Stimulated activated CD4-positive, alpha-beta T cell treated with anti-CD3 and anti-CD28 coated beads, Interleukin-2, amount 100 ng/mL, for 48 hours (primary cell): ENCODE results near the gene MYO10.

ENCODE experiments used
- DNase-seq, 2 donors: peaks; one replicate each; pipeline ENCODE4 v3.0.0-alpha.2; 2020

MYO10 gene

DNA sequence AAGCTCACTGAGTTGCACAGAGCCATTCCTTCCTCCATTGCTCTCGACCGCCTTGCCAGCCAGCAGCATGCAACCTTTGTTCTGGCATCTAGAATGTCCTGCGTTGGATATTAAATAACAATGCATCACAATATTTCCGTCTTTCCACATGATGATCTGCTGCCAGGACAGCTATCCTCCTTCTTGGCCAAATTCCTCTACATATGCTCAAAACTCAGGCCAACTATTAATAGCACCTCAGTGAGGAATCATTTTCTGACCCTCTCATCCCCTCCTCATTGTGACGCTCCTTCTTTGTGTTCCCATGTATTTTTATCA is 128.6 kb downstream of the MYO10 start:
- no peak for DNase-seq

DNA sequence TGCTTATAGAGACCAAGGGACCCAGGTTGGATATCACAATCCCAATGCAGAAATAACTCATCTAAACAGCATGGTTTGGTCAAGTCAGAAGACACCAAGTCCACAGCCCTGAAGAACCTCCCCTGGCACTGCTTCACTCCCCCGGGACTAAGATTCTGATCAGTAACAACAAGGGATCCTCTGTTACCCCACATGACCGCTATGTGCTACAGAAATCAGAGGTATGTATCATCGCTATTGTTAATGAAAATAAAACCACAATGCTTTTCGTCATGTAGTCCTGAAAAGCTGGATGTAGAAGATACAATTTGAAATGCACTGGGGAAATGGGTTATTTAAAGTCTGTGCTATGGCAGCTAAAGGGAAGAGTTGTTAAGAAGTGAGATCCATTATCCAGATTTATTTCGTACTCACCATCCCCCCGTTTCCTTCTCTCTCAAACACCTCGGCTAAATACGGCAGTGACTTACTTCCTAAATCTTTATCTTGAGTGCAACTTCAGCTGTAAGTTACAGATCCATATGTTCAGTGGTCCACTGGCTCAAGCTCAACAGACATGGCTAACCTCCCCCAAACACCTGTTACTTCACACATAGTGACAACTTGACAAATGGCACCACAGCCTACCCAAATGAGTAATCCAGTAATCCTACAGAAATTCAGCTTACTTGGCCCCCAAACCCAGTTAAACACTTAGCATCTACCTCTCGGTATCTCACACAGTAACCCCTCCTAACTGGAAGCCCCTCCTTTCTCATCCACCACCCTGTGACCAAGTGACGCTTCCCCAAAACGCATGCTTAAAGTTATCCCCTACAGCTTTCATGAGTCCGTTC is 129.2 kb downstream of the MYO10 start:
- no peak for DNase-seq

DNA sequence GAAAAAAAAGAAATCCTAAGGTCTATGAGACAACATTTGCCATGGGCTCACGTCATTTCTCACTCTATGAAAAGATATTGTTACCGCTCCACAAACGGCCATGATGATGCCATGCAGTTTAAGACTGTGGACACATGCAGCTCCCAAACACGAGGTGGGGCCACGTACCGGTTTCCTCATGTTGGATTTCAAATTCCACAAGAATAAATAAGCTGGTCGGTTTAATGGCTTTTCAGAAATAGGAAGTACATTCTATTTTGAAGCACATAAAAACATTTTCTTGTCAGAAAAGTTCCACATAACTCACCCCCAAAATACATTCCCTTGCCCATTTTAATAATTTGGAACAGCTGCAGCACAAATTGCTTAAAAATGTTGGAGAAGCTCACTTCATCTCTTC is 130.6 kb downstream of the MYO10 start:
- no peak for DNase-seq

DNA sequence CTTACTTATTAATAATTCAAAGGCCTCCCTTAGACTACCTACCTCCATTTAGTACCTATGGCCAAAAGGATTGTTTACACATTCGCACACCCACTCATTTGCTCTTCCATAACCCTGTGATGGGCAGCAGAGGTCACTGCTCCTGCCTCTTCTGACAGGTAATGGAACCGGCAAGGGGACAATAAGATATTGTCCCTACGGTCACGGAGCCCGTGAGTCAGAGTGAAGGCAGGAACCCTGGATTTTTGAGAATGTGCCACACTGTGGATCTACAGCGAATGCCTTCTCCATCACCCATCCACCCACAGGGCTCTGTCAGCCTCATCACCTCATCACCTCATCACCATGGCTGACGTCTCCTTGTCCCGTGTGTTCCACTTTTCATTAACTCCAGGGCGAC is 132.3 kb downstream of the MYO10 start:
- DNase-seq = no peak

DNA sequence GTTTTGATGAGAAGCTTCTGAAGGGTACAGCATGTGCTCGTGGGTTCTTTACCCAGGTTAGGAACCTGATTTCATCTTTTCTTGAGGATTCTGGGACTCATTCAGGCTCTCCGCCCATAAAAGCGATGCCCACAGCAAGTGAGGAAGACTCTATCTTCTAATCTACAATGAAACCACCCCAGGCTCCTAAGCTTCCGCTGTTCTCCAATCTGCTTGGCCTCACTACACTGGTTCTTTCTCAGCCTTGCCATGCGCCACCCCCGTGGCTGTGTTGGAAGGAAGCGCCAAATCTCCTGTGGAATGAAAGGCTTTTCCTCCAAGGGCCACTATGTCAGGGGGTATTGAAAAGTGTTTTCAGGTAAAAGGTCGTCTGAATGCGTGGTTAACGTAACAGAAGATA is 135.6 kb downstream of the MYO10 start:
- no peak for DNase-seq

DNA sequence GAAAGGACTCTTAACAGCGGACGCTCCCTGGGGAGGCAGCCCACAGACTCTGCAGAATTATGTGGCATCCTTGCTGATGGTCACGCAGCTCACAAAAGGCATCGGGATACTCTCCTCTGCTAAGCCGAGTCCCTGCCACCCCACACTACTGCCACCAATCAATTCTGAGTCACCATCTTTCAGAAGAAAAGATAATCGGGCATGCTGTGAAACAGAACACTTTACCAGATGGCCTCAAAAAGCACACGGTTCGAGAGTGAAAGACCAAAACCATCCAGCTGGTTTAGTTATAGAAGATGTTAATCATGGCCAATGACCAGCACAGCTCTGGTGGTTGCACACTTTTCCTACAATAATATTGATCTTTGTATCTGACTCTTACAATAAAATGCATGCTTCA is 136.3 kb downstream of the MYO10 start:
- no peak for DNase-seq

DNA sequence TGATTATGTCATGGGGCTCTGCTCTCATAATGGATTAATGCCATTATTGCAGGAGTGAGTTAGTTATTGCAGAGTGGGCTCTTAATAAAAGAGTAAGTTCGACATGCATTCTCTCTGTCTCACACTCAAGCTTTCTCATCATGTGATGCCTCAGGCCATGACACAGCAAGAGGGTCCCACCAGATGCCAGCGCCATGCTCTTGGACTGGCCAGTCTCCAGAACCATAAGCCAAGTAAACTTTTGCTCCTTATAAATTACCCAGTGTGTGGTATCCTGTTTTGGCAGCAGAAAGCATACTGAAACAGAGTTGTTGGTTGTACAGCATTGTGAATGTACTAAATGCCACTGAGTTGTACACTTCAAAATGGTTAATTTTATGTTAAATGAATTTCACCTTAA is 138.1 kb downstream of the MYO10 start:
- DNase-seq = no peak

DNA sequence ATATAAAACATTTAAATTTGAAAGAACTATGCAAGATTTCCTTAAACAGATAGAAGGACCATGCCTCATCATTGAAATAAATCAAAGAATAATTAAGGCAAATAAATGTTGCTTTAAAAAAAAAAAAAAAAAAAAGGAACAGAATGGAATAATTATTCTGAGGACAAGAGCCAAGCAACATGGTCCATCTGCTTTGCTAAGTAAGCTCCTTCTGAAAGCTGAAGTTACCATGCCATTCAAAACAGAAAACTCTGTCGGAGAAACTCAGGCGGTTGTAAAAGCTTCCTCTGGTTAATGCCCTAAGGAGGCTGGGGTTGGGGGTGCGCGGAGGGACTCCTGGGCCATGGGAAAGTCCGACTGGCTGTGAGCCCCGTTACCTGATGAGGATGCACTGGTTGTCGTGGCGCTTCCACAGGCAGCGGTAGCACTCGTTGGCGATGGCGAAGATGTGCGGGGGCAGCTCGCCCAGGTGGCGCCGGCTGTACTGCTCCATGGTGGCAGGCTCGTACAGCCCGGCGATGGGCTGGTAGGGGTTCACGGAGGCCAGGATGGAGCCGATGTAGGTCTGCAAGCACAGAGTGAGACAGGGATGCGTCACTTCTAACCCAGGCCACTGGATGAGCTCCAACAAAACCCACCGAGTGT is 141.7 kb downstream of the MYO10 start:
- DNase-seq = no peak

DNA sequence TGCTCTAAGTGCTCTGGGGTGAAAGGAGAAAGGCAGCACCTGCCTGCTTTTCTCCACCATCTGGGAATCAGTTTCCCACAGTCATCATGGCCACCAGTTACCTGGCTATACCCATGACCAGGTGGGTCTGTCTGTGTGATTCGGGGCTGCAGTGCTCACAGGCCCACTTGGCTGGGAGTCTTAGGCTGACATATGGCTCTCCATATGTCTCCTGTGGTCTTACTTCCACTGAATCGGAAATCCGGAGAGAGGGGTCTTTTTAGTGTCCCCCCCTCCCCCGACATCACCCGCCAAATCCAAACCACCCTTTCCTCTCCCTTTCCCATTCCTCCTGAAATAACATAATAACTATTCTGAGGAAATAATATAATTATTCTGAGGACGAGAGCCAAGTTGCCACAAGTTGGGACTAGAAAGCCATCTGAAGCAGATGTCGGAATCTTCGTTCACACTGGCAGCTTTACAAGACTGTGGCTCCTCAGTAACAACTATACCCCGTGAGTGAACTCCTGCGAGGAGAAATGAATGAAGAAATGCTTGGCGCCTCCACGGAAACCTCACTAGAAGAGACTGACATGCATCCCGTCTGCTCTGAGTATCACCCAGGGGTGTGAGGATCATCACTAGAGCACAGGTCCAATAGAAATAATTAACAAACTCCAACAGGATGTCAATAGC is 143.4 kb downstream of the MYO10 start:
- no peak for DNase-seq

DNA sequence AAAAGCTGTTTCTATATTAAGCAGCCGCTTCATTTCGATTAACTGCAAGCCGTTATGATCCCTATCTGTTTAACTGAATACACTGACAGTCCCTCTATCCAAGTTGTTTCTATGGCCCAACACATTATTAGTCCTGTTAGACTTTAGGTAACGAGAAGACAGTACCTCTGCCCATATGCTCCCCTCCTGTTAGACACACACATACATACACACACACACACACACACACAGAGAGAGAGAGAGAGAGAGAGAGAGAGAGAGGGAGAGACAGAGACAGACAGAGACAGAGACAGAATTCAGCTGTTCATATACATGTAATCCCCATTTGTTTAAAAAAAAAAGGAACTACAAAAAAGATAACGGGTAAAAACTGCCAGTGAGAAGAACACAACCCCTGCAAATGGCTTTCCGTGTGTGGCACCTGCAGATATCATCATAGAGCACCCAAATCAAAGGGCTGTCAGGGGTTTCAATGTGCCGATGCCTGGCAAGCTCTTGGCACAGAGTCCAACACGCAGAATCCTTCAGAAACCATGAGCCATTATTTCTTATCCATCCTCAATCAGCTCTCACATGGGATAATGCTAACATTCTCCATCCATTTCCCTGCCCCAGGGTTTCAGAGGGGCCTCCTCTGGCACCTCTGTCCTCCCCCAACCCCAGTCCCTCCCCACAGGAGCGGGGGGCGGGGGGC is 144.0 kb downstream of the MYO10 start:
- DNase-seq = no peak

DNA sequence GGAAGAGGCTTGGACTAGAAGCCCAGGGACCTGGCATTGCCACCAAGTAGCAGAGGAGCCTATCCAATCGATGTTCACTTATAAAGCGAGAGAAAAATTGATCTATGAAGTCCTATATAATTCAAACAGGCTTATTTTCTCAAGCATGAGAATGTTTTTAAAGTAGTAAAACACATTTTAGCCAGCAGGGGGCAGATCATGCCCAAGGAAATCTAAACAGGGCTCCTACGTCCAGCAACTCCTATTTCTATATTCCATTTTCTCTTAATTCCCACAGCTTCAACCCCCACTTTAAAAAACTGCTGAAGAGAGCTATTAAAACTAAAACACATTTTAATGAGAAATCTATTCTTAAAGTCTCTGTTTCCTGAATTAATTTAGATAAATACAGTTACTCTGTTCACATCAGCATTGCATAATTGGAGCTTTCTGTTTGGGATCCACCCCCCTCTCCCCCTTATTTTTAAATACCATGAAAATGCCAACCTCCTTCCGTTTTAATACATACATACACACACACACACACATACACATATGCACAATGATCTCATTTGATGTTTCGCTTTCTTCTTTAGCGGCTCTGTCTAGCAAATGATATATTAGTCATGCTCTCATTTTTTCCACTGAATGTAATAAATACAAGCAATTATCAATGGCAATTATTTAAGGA is 144.9 kb downstream of the MYO10 start:
- peak; percentile 18 to 21 for DNase-seq

DNA sequence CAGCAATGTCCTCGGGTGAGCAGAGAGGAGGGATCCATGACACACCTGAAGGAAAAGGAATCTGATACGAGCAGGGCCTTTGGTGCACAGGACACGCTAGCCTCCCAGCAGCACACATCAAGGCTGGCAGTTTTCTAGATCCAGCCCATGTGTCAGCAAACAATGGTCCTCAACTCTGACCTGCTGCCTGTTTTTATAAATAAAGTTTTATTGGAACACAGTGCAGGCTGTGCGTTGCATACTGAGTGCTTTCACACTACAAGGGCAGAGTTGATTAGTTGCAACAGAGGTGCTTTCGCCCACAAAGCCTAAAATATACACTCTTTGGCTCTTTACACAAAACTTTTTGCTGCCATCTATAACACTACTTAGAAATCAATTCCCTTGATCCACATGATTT is 147.1 kb downstream of the MYO10 start:
- DNase-seq = no peak

DNA sequence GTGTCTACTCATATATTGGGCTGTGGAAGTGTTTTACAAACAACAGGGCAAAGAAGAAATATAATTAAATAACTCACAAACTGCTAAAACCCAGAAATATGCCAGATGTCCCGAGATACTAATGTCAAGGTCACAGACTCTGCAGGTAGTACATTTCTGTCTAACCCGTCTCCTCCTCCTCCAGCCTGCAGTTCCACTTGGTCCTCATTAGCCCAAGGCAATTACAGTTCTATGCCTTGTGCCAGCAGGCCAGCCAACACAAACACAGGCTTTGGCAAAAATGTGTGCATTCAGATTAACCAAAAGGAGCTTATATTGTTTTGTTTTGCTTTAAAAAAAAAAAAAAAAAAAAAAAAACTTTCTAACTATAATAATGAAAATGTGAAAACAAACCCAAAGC is 148.8 kb downstream of the MYO10 start:
- no peak for DNase-seq

DNA sequence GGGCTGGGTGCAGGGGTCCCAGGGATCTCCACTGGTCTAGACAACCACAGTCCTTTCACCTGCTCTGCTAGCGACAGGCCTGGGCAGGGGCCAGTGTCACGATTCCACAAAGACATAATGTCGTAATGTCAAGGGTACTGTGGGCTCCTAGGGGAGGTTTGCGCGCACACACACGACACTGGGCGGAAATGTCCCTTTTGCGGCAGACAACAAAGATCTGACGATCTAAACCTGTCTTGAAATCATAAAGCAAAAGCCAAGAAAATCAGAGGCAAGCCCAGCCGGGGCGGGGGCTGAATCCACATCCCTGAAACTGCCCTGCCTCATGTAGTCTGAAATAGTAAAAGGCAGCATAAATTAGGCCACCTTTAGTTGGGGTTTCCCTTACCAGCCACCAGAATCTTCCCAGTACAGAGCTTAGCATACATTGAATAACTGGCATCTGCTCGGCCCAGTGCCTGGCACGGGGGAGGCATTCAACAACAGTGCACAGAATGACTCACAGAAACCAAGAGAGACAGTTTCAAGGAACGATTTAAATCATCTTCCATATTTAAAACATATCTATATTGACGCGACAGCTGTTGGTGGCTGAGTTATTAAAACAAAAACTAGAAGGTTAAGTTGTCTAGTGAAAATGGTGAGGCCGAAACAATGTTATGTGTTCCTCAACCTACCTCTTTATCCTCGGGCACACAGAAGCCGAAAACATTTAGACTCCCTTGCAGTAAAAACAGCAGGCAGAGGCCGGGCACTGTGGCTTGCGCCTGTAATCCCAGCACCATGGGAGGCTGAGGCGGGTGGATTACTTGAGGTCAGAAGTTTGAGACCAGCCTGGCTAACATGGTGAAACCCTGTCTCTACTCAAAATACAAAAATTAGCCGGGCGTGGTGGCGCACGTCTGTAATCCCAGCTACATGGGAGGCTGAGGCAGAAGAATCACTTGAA is 151.0 kb downstream of the MYO10 start:
- DNase-seq = peak; percentile 24 to 36

DNA sequence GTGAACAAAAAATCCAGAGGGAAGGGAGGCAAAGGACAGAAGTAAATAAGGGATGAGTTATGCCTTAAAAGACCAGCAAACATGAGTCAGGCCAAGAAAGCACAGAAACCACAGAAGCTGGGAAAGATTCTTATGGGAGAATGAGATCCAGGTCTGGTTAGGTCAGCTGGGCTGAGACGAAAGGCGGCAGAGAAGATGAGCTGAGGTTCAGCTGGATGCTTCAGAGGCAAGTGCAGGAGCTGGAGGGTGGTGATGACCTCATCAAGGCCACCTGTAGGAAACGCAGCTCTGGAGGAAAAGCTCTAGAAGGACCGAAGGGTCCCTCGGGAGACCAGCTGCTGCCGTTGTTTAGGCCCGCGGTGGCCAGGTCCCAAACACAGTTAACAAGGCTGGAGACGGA is 152.0 kb downstream of the MYO10 start:
- DNase-seq = no peak

DNA sequence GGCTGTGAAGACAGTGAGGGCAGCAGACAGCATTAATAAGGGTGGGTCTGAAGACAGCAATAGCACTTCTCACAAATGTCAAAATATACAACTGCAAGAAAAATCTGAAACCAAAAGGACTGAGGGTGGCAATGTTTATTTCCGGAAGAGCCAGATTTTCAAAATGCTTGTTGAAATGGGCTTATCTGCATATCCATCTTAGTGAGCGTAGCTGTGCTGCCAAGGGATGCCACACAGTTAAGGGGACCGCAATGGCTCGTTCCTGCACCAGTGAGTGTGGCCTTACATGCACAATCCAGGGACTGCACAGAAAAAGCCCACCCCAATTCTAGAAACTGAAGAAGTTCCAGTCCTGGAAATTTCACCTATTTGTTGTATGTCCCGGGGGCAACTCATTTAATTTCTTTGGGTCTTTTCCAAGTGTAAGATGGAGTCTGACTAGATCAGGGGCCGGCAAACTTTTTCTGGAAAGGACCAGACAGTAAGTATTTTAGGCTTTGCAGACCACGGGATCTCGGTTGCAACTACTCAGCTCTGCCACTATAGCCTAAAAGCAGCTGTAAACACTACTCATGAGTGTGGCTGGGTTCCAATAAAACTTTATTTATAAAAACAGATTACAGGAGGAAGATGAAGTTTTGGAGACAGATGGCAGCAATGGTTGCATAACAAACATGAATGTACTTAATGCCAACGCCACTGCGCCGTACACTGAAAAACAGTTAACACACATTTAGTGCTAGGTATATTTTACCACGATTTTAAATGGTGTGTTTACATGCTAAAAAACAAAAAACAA is 154.1 kb downstream of the MYO10 start:
- no peak for DNase-seq

DNA sequence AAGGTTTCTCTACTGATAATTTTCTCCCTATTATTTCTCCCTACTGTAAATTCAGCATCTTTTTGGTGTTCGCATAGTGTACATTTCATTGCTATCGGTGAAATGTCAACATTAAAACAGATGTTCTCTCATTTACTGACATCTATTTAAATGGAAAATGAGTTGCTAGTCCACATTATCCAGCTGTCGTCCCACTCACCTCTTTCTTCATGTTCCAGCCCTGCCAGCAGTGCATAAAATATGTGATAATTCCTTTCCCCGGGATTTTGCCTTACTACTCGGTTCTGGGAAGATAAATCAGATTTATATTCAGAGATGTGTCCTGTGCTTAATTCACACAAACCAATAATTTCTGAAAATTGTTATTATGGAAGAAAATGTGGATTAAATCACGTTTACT is 155.8 kb downstream of the MYO10 start:
- no peak for DNase-seq

DNA sequence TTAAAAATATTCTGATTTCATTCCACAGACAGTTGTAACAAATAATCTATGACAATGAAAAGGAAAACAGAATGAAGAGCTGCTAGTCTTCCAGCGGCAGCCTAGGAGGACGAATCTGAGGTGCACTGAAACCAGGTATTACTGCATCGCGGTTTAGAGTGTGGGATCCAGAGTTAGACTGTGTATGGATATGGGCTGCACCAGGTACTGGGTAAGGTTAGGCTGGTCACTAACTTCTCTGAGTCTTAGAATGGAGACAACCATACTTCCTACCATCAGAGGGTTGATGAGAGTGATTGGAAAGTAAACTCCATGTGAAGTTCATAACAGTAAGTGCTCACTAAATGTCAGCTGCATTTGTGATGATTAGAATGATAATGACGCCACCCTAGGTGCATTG is 158.7 kb downstream of the MYO10 start:
- no peak for DNase-seq

DNA sequence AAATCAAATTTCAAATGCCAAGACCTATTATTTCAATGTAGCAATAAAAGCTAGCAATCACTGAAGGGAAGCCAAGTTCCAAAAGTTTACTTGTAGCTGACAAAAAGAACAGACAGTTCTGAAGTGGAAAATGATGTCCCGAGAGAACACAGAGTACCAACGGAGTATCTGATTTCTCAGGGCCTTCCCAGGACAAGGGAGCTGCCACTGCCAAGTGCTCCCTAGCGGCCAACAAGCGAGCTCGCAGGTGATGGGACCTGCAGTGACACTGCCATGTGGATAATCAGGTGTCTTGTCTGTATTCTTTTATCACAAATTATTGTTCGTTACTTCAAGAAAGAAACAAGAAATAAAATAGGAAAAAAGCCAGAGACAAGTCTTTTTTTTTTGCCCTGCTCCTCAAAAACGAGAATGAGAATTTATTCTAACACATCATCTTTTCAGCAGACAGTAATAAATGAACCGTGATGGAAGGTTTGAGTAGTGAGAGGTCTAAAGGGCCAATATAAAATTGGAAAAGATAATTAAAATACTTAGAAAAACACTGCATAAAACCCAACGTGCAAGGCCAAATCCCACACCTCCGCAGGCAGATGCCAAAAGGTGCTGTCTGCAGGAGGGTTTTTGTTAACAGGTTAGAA is 159.4 kb downstream of the MYO10 start:
- no peak for DNase-seq

DNA sequence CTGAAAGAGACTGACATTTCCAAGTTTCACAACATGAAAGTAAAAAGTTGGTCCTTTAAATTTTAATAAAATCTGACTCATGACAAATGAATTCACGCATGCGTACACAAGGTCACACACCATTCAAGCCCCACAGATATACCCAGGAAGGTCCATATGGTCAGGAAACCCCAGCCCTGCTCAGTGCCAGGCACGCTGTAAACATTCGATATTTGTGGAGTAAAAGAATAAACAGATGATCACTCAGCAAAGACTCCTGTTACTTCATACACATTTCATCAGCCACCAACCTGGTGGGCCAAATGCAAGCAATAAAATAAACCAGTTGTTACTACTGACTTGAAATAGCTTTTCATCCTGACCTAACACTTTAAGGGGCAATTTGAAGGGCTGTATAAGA is 161.3 kb downstream of the MYO10 start:
- DNase-seq = no peak

DNA sequence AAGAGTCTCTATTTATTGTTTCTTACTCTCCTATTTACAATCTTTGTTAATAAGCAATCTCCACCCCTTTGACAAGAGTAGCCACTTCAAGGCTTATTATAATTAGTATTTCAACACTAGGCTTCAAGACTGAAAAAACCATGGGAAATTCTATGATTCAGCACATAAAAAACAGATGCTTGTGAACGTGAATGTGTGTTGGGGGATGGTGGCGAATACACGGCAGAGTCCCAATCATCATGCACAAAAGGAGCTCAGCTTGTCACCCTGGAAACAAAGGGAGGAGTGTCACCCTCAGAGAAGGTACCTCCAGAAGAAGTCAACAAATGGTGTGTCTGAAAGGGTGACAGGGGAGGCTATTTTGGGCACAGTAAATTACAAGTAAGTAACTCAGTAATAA is 162.1 kb downstream of the MYO10 start:
- DNase-seq = no peak
